Right lobe of liver (tissue), 6 donors: Measurements from ENCODE around the gene IL6R. TPM values are rescaled to one million over a fixed set of nuclear protein-coding genes. Genes with fewer than 3 reads are reported as not detected.

ENCODE experiments used
- ATAC-seq, 4 donors: fragments of 200-7000 bp; cut with Tn5 transposase; one replicate each; pipeline ENCODE4 v1.9.1; 2020; ENCODE audit warnings: mild to moderate bottlenecking in 4 of 4, moderate library complexity in 4 of 4
- DNase-seq, 3 donors: peaks; one replicate each; pipeline ENCODE4 v3.0.0-alpha.2; 2020
- H3K27ac ChIP-seq, 3 donors: fragments of 200-600 bp; one replicate each; pipeline ENCODE4 v1.8.0; 2022
- H3K27me3 ChIP-seq, 2 donors: fragments of 200-600 bp; one replicate each; pipeline ENCODE4 v1.8.0; 2022
- H3K36me3 ChIP-seq, 4 donors: fragments of 200-600 bp; sonication (generic) in 1 of 4; one replicate each; pipeline versions ENCODE4 v1.5.1 to v1.8.0; 2017 to 2022; ENCODE audit warnings: control low read depth in 1 of 4
- H3K4me1 ChIP-seq, 4 donors: fragments of 200-600 bp; sonication (generic) in 1 of 4; one replicate each; pipeline versions ENCODE4 v1.5.1 to v1.8.0; 2017 to 2022; ENCODE audit warnings: control low read depth in 1 of 4
- H3K4me3 ChIP-seq, 3 donors: fragments of 200-600 bp; one replicate each; pipeline ENCODE4 v1.8.0; 2022
- H3K9me3 ChIP-seq, 4 donors: fragments of 200-600 bp; sonication (generic) in 1 of 4; one replicate each; pipeline versions ENCODE4 v1.5.1 to v1.8.0; 2017 to 2022; ENCODE audit warnings: control low read depth in 1 of 4
- CTCF ChIP-seq, 4 donors: fragments of 200-600 bp in 3 of 4; fragments of 450-650 bp in 1 of 4; IDR thresholded peaks; one replicate each; pipeline versions ENCODE4 v1.5.1 to v1.8.0; 2016 to 2022; ENCODE audit warnings: antibody characterized with exemption in 4 of 4, mild to moderate bottlenecking in 2 of 4
- POLR2A ChIP-seq: fragments of 450-650 bp; IDR thresholded peaks from one replicate; pipeline ENCODE4 v1.6.1; 2017; ENCODE audit warnings: antibody characterized with exemption, mild to moderate bottlenecking
- WGBS: methylation state at CpG from one replicate; pipeline ENCODE4 v1.1.6; 2018; ENCODE audit warnings: low coverage, low lambda C conversion rate; ENCODE audit not compliant: insufficient coverage; ENCODE audit errors: missing lambda C conversion rate; 5-methylcytosine and 5-hydroxymethylcytosine counted together
- intact Hi-C, 2 donors: fragments of 100-400 bp; cut with DNase I; formaldehyde crosslinking; loops; one replicate each; pipeline versions ENCODE4 v1.11.2 to v1.14.1; 2022
- total RNA-seq, 6 experiments: library from RNA; depleted of rRNA in 2 of 6; stranded (reverse); fragments of >200 nt in 2 of 6; fragmentation: NEBNext Ultra II Directional in 3 of 6; extraction: Animal tissue kit (Norgen Biotek cat#: 25700) in 3 of 6; gene quantifications; one replicate each; pipeline versions ENCODE4 v1.1.0 to v1.2.4, GENCODE V29; 2016 to 2023
- donor health status: DM: no; HTN: yes; CAD: no.
- donor health status: DM: no; HTN: no; CAD: no.
- donor health status: DM: no; HTN: no; CAD: no.
- donor health status: DM: no; HTN: yes; CAD: no.
- donor health status: DM: no; HTN: yes; CAD: no.

Gene IL6R
- total RNA-seq, 6 experiments from 2014 or later = 32.2 to 145 (median 68.2) TPM

GRCh38 chr1:154422521-154422920 is 17.4 kb downstream of the IL6R start:
- peak overlapping the region; percentile 71 to 98 (median 94) for H3K27ac ChIP-seq
- no peak for ATAC-seq
- H3K9me3 ChIP-seq = no peaks in the 10 kb centered on the region
- DNase-seq = peak in 1 of 3 donors; percentile 51
- TF ChIP-seq POLR2A (no peak), CTCF (IDR thresholded peaks at IDR 0.05) (no peak)
- WGBS = 17% methylated on average over 4 of the region's 9 CpGs
- intact Hi-C loops = no loop called here
- peaks cover 0 to 77% (median 41%) of the 10 kb centered on the region in 4 donors for H3K4me1 ChIP-seq
- no peak overlapping the region for H3K4me3 ChIP-seq
- peaks cover 0 to 11% (median 3%) of the 10 kb centered on the region in 4 donors for H3K36me3 ChIP-seq
- no peaks in the 10 kb centered on the region for H3K27me3 ChIP-seq

DNA sequence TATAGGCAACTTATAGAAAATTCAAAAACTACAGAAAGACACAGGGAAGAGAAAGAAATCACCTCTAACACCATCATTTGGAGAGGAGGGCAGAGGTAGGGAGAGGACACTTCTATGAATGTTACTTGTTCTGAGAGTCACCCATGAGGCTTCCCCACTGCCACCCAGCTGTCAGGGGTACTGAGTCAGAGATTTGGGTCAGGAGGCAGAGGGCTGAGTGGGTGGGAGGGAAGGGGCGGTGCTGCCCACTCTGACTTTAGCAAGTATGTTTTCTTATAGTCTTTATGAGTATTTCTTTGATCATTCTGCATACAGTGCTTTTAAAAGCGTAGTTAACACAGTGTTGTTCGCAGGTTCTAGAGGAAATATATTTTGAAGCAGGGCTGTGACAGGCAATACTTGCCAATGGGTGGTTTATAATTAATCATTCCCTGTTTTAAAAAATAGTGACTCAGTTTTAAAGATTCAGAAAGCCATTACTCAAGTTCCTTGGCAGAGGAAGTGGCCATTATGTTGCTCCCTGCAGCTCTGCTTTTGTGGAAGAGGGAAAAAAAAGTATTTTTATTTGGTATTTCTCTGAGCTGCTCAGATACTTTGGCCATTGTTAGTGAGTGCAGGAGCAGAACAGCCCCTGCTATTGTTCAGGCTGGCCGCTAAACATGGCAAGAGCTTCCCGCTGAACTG is 18.3 kb downstream of the IL6R start:
- intact Hi-C loops = no loop called here
- peak in 1 of 3 donors; percentile 14 for DNase-seq
- WGBS = 31% methylated on average over 5 of the region's 5 CpGs
- Histone ChIP-seq H3K4me1 (peaks cover 0 to 83% (median 45%) of the 10 kb centered on the region in 4 donors), H3K4me3 (no peak overlapping the region), H3K9me3 (no peaks in the 10 kb centered on the region), H3K36me3 (peaks cover 0 to 14% (median 5%) of the 10 kb centered on the region in 4 donors), H3K27ac (peak overlapping the region; percentile 71 to 98 (median 94)), H3K27me3 (no peaks in the 10 kb centered on the region)
- peak in 1 of 4 donors; percentile 4 for ATAC-seq
- TF ChIP-seq CTCF (IDR thresholded peaks at IDR 0.05) (no peak), POLR2A (no peak)

- TF ChIP-seq CTCF (IDR thresholded peaks at IDR 0.05) (no peak), POLR2A (no peak)
- intact Hi-C loops = no loop called here
- Histone ChIP-seq H3K27me3 (no peaks in the 10 kb centered on the region), H3K27ac (peak overlapping the region; percentile 71 to 98 (median 94)), H3K36me3 (peaks cover 0 to 20% (median 6%) of the 10 kb centered on the region in 4 donors), H3K4me3 (no peak overlapping the region), H3K4me1 (peaks cover 0 to 81% (median 44%) of the 10 kb centered on the region in 4 donors), H3K9me3 (no peaks in the 10 kb centered on the region)
- ATAC-seq (no peak), DNase-seq (peak in 1 of 3 donors; percentile 44)
- 50% methylated on average over 1 of the region's 7 CpGs for WGBS
Observed at GRCh38 chr1:154423988-154424326, 18.8 kb downstream of the IL6R start.

DNA sequence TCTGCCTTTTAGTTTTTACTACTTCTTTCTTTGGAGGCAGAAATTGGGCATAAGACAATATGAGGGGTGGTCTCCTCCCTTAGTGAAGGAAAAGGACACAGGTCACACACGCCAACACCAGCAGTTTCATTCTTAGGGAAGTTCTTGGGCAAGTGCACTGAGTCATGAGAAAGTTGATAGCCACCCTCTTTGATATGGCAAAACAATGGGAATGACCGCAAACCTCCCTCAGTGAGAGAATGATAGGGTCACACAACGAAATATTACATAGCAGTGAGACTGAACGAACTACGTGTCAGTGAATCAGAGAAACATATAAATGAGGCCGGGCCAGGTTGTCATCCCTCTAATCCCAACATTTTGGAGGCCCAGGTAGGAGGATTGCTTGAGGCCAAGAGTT is 20.0 kb downstream of the IL6R start:
- H3K9me3 ChIP-seq = no peaks in the 10 kb centered on the region

More for the DNA sequence above, 20.0 kb downstream of the IL6R start:
- 78% methylated on average over 6 of the region's 6 CpGs for WGBS
- Histone ChIP-seq H3K4me1 (peaks cover 0 to 75% (median 35%) of the 10 kb centered on the region in 4 donors), H3K36me3 (peaks cover 0 to 30% (median 12%) of the 10 kb centered on the region in 4 donors), H3K4me3 (no peak overlapping the region), H3K27me3 (no peaks in the 10 kb centered on the region), H3K27ac (peak overlapping the region in 1 of 3 donors; percentile 29)
- DNase-seq = no peak
- intact Hi-C loops = no loop called here
- TF ChIP-seq POLR2A (no peak), CTCF (IDR thresholded peaks at IDR 0.05) (no peak)
- ATAC-seq = no peak
